ENCODE results near the gene SFXN5.

Gene SFXN5

GRCh38 chr2:72991980-72992733, 79.4 kb downstream of the SFXN5 start:
- H3K4me3 Mint-ChIP-seq: no peak overlapping the region

GRCh38 chr2:72991439-72991725, 80.1 kb downstream of the SFXN5 start:
- ATAC-seq: no peak
- H3K9me3 Mint-ChIP-seq: no peaks in the 10 kb centered on the region
- no peaks in the 10 kb centered on the region for H3K36me3 Mint-ChIP-seq
- no peak for DNase-seq (ENCODE audit: low spot score in 2 of 2)
- no peak overlapping the region for H3K4me3 Mint-ChIP-seq
- no peaks in the 10 kb centered on the region for H3K4me1 Mint-ChIP-seq
- H3K27ac Mint-ChIP-seq: no peak overlapping the region

More at GRCh38 chr2:72991980-72992733, 79.4 kb downstream of the SFXN5 start:
- no peaks in the 10 kb centered on the region for H3K36me3 Mint-ChIP-seq
- ATAC-seq (no peak), DNase-seq (ENCODE audit: low spot score in 2 of 2) (no peak)
- H3K9me3 Mint-ChIP-seq: no peaks in the 10 kb centered on the region
- no peak overlapping the region for H3K27ac Mint-ChIP-seq
- no peaks in the 10 kb centered on the region for H3K4me1 Mint-ChIP-seq

GRCh38 chr2:72990695-72991438, 80.6 kb downstream of the SFXN5 start:
- no peak overlapping the region for H3K27ac Mint-ChIP-seq
- ATAC-seq (no peak), DNase-seq (ENCODE audit: low spot score in 2 of 2) (no peak)
- no peaks in the 10 kb centered on the region for H3K9me3 Mint-ChIP-seq
- H3K36me3 Mint-ChIP-seq: no peaks in the 10 kb centered on the region
- H3K4me3 Mint-ChIP-seq: no peak overlapping the region
- H3K4me1 Mint-ChIP-seq: no peaks in the 10 kb centered on the region

- Mint-ChIP-seq H3K4me1 (no peaks in the 10 kb centered on the region), H3K9me3 (no peaks in the 10 kb centered on the region), H3K27ac (no peak overlapping the region), H3K36me3 (no peaks in the 10 kb centered on the region), H3K4me3 (no peak overlapping the region)
- ATAC-seq: no peak
- DNase-seq (ENCODE audit: low spot score in 2 of 2): no peak
Measured at GRCh38 chr2:72989770-72990556, 81.5 kb downstream of the SFXN5 start.

GRCh38 chr2:72988726-72989273, 82.7 kb downstream of the SFXN5 start:
- Mint-ChIP-seq H3K27ac (peak overlapping the region; percentile 24), H3K4me3 (no peak overlapping the region), H3K4me1 (no peaks in the 10 kb centered on the region), H3K9me3 (no peaks in the 10 kb centered on the region), H3K36me3 (peaks cover 7% of the 10 kb centered on the region)
- ATAC-seq: no peak
- DNase-seq (ENCODE audit: low spot score in 2 of 2): no peak

GRCh38 chr2:72988041-72988440, 83.5 kb downstream of the SFXN5 start:
- Mint-ChIP-seq H3K9me3 (no peaks in the 10 kb centered on the region), H3K4me3 (no peak overlapping the region), H3K36me3 (peaks cover 7% of the 10 kb centered on the region), H3K27ac (no peak overlapping the region), H3K4me1 (no peaks in the 10 kb centered on the region)
- DNase-seq (ENCODE audit: low spot score in 2 of 2): no peak
- ATAC-seq: no peak

- Mint-ChIP-seq H3K36me3 (peaks cover 7% of the 10 kb centered on the region), H3K4me1 (no peaks in the 10 kb centered on the region), H3K27ac (no peak overlapping the region), H3K9me3 (no peaks in the 10 kb centered on the region), H3K4me3 (no peak overlapping the region)
- ATAC-seq (no peak), DNase-seq (ENCODE audit: low spot score in 2 of 2) (no peak)
Measured at GRCh38 chr2:72985891-72986683, 85.4 kb downstream of the SFXN5 start.

GRCh38 chr2:72985136-72985535, 86.4 kb downstream of the SFXN5 start:
- no peaks in the 10 kb centered on the region for H3K9me3 Mint-ChIP-seq
- H3K4me1 Mint-ChIP-seq: peaks cover 2% of the 10 kb centered on the region
- H3K36me3 Mint-ChIP-seq: peaks cover 7% of the 10 kb centered on the region
- H3K27ac Mint-ChIP-seq: no peak overlapping the region
- H3K4me3 Mint-ChIP-seq: no peak overlapping the region
- DNase-seq (ENCODE audit: low spot score in 2 of 2) (no peak), ATAC-seq (no peak)

- no peak overlapping the region for H3K27ac Mint-ChIP-seq
- H3K36me3 Mint-ChIP-seq: peaks cover 7% of the 10 kb centered on the region
- DNase-seq (ENCODE audit: low spot score in 2 of 2): no peak
- no peak for ATAC-seq
- H3K9me3 Mint-ChIP-seq: no peaks in the 10 kb centered on the region
- H3K4me3 Mint-ChIP-seq: no peak overlapping the region
- peaks cover 6% of the 10 kb centered on the region for H3K4me1 Mint-ChIP-seq
Measured at GRCh38 chr2:72984172-72984671, 87.3 kb downstream of the SFXN5 start.

- ATAC-seq (no peak), DNase-seq (ENCODE audit: low spot score in 2 of 2) (no peak)
- no peaks in the 10 kb centered on the region for H3K9me3 Mint-ChIP-seq
- H3K36me3 Mint-ChIP-seq: peaks cover 7% of the 10 kb centered on the region
- no peak overlapping the region for H3K27ac Mint-ChIP-seq
- H3K4me3 Mint-ChIP-seq: no peak overlapping the region
- peaks cover 6% of the 10 kb centered on the region for H3K4me1 Mint-ChIP-seq
Measured at GRCh38 chr2:72983500-72984161, 87.9 kb downstream of the SFXN5 start.

GRCh38 chr2:72982781-72983499, 88.6 kb downstream of the SFXN5 start:
- DNase-seq (ENCODE audit: low spot score in 2 of 2) (no peak), ATAC-seq (no peak)
- Mint-ChIP-seq H3K36me3 (peaks cover 7% of the 10 kb centered on the region), H3K9me3 (no peaks in the 10 kb centered on the region), H3K4me1 (peaks cover 6% of the 10 kb centered on the region), H3K4me3 (no peak overlapping the region), H3K27ac (no peak overlapping the region)

- Mint-ChIP-seq H3K4me3 (no peak overlapping the region), H3K9me3 (no peaks in the 10 kb centered on the region), H3K36me3 (peaks cover 7% of the 10 kb centered on the region), H3K4me1 (peaks cover 6% of the 10 kb centered on the region), H3K27ac (no peak overlapping the region)
- ATAC-seq (no peak), DNase-seq (ENCODE audit: low spot score in 2 of 2) (no peak)
Measured at GRCh38 chr2:72982219-72982618, 89.3 kb downstream of the SFXN5 start.

GRCh38 chr2:72981536-72981935, 90.0 kb downstream of the SFXN5 start:
- peaks cover 6% of the 10 kb centered on the region for H3K4me1 Mint-ChIP-seq
- H3K27ac Mint-ChIP-seq: no peak overlapping the region
- ATAC-seq (no peak), DNase-seq (ENCODE audit: low spot score in 2 of 2) (no peak)
- H3K4me3 Mint-ChIP-seq: no peak overlapping the region
- peaks cover 7% of the 10 kb centered on the region for H3K36me3 Mint-ChIP-seq
- H3K9me3 Mint-ChIP-seq: no peaks in the 10 kb centered on the region

Measured in stimulated activated effector memory CD8-positive, alpha-beta T cell treated with anti-CD3 and anti-CD28 coated beads, Interleukin-12 subunit alpha, Interleukin-12 subunit beta, amount 100 ng/mL, for 72 hours (primary cell).